GM18498 (cell line): Measurements from ENCODE around the gene PTPRR.

Experiments used
- ATAC-seq: cut with Tn5 transposase; IDR thresholded peaks from one replicate; pipeline ENCODE4 v1.9.1; 2021; ENCODE audit warnings: mild to moderate bottlenecking, moderate library complexity; ENCODE audit not compliant: unreplicated experiment

The PTPRR gene

DNA sequence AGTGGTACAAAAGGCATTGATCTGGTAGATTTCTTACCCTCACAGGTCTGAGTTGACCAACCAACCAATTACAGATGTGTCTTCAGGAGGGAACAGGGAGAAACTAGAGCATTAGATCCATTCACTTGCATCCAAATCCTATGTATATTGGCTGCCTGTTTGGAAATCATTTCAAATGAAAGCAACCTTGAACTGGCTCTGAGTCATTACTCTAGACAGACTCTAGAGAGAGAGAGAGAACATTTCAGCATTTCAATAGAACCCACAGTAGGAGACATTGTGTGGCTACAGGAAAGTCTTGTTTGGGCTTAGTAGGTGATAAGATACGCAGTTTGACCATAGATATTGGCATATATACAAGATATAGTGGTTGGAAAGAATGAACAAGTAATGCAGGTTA, 114.5 kb downstream of the PTPRR start:
- no peak for ATAC-seq

DNA sequence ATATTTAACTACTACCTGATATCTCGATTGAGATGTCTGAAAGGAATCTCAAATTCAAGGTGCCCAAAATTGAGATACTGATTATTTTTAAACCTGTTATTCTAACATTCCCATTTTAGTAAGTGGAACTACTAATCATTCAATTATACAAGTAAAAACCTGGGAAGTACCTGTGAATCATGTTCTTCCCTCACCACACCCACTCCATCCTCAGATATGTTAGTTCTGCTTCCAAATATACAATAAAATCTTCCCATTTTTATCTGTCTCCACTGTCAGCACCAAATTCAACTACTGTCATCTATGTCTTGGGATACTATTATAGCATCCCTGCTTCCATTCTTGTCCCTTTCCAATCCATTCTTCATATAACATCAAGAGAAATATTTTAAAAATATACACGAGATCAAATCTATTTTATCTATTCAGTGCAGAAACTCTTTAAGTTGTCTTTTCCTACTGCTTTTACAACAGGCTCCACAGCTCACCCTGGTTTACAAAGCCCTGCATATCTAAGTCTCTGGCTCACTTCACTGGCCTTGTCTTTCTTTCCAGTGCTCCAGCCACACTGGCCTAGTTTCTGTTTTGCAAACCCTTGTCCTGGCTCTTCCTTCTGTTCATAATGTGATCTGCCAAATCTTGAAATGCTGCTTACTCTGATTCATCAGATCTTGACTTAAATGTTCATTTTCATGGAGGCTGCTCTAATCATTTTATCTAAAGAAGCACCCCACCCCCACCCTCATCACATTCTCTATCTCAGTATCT, 122.3 kb downstream of the PTPRR start:
- ATAC-seq = no peak

DNA sequence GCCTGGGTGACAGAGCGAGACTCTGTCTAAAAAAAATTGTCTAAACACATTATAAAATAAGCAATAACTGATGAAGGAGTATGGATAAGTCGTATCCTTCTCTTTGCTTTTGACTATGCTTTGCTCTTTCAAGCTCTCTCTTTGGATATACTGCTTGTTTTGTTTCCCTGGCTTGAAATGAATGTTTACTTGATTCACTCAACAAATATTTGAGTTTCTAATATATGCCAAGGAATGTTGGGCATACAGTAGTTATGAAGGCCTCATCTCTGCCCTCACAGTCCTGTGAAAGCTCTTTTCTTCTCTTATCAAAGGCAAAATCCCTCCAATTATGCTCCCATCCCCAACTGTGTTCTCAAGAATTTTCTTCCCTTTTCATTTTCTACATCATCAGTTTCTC, 123.5 kb downstream of the PTPRR start:
- no peak for ATAC-seq

DNA sequence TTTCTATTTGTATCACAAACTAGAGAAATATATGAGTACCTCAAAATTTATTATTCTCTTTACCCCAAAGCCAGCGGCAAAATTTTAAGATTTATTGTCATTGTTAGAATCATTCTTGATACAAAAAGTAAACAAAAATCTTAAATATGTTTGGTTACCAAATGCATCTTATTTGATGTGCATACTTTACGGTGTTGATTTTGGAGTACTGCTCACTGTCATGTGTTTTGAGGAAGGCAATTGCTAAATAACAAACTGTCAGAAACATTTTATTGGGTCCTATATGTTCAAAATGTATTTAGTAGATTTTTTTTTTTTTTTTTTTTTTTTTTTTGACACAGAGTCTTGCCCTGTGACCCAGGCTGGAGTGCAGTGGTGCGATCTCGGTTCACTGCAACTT, 124.9 kb downstream of the PTPRR start:
- no peak for ATAC-seq

DNA sequence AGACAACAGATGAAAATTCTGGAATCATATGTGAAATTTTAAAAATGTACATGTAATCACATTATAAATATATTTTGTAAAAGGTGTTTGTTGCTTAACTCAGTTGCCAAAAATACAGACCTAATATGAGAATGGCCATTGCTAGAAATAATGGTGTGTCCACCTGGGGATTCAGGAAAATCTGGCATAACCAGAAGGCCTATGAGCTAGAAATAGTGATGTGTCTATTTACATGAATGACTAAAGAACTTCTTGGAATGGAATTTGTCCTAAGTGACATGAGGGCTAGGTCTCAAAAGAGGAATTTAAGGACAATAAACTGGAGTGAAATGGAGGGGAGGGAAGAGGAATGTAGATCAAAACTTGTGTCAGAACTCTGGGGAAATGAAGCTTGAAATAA, 126.4 kb downstream of the PTPRR start:
- ATAC-seq = no peak

DNA sequence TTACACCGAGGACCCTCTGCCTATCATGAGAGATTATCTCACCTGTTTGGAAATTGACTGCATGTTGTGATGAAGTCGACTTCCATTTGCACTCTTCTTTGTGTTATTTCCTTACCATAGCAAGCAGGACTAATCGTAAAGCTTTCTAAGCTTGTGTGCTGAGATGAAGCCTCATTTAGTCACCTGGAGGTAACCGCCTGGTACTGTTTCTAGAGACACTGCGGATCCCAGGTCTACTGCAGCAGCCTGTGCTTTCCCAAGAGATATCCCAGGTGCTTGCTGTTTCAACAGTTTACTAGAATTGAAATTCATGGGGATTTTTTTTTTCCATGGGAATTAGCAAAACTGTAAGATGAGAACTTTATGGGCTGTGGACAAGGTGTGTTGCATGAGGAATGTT, 131.8 kb downstream of the PTPRR start:
- ATAC-seq = no peak

DNA sequence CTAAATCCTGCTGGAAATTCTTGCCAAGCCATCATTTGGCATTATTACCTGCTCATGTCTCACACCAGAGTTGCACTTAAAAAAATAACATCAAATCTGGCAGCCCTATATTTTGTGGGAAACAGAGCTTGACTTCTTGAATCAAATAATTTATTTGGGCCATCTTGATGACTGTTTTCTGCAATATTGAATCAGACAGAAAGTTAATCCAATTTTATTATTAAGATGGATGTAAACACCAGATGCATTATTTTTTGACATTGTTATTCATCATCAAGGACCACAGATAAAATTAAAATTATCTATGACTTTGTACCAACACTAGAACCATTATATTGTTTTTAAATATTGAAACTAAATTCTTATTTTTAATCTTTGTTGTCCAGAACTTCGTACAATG, 132.9 kb downstream of the PTPRR start:
- no peak for ATAC-seq

DNA sequence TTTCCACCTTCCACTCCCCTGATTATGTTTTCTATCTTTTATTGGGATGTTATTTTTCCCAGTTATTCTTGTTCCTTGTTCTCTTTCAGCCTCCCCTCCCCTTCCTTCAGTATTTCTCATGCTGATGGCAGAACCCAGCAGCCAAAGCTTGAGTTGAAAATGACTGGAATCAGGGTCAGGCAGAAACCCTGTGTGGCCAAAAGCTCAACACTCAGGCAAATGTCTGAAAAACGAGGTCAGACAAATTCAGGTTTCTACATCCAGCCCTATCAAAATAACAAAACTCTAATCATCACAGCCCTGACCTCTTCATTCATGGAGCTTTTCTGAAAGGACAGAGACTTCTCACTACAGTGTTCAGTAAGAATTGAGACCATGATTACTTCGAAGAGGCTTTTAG, 134.6 kb downstream of the PTPRR start:
- no peak for ATAC-seq

DNA sequence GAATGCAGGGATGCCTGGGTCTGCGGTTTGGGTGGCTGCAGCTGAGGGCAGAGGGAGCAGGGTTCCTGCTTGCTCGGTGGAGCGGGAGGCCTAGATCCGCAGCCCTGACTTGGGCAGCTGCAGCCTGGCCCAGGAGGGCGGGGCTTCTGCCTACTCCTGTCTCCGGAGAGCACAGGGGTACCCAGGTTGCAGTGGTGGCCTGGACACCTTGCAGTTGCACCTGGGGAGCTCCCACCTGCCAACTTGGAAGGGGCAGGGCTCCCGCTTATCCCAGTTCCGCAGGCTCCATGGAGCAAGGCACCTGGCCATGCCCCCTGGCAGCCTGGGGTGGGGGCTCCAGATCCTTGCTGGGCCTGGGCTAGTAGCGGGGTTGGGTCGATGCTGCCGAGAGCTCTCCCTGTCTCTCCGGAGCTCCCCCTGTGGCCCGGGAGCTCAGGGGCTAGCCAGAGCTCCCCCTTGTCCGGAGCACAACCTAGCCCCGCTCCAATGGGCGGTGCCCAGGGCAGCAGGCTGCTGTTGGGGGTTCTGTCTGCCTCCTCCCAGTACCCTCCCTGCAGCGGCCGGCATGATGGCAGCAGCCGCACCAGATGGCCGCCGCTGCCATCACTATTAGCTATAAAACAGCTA, 136.4 kb downstream of the PTPRR start:
- no peak for ATAC-seq

DNA sequence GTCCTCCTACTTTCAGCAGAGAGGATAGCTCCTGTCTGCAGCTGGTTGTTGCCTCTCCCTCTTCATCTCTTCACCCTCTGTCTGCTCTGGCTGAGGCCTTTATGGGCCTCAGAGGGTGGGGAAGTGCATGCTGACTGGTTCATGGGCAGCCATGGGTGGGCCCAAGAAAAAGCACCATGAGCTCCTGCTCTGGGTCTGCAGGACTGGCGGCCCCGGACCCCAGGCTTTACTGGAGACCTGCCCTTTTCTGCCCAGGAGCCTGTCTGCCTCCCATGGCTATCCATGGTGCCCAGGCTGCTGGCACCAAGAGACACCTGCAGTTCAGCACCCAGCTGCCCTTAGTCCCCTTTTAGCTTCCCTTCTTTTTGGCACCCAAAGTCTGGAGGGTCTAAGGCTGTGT, 137.1 kb downstream of the PTPRR start:
- ATAC-seq = no peak

DNA sequence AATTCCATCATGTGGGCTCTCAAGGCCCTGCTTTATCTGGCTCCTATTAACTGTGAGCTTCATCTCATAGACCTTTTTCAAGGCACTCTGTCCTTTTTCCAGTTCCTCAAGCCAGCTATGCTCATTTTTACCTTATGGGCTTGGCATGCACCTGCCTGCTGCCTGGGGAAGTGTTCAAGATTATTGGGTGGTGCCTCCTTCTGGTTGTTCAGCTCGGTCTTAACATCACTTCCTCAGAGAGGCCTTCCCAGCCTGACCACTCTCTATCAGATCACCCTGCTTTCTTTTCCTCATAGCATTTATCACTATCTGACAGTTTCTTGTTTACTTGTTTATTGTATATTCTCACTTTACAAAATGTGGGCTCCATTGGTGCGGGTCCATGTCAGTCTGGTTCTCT, 141.3 kb downstream of the PTPRR start:
- no peak for ATAC-seq

DNA sequence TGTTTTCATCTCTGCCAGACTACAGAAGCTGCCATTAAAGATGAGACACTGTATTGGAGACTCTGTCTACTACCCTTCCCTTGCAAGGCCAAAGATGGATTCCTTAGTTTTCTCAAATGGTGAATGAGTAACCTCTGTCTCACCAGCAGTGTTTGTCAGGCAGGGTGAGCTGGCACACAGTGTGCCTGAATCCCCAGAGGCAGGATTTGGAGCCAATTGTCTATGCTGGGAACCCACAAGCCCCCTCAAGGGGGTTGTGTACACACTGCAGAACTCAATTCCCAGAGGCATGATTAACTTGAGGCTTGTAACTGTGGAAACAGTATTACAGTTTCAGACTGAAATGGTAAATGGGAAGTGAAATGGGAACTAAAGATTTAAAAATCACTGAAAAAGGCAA, 146.5 kb downstream of the PTPRR start:
- ATAC-seq = no peak

DNA sequence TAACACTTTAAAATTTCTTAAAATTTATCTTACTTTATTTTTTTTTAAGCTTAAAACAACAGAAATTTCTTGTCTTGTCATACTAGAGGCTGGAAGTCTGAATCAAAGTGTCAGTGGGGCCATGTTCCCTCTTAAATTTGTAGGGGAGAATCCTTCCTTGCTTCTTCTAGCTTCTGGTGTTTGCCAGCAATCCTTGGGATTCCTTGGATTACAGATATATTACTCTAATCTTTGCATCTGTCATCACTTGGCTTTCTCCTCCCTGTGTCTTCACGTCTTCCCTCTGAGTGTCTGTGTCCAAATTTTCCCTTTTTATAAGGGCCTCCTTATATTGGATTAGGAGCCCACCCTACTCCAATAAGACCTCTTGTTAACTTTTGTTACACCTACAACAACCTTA, 147.7 kb downstream of the PTPRR start:
- ATAC-seq = no peak

DNA sequence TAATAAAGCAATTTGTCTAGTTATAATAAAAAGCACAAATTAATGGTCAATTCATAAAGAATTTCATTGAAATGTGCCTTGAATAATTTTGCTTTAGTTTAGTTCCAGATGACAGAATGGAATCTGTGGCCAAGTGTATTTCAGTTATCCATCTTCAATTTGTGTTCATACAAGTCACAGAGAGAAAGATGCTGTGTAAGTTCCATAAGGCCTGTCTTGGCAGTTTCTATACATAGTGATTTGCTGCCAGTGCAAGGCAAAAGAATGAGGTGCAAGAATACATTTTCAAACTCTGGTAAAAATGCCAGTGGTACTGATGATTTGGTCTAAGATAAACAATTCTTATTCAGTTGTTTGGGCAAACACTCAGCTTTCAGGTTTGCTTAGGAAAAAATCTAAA, 149.0 kb downstream of the PTPRR start:
- ATAC-seq = no peak

DNA sequence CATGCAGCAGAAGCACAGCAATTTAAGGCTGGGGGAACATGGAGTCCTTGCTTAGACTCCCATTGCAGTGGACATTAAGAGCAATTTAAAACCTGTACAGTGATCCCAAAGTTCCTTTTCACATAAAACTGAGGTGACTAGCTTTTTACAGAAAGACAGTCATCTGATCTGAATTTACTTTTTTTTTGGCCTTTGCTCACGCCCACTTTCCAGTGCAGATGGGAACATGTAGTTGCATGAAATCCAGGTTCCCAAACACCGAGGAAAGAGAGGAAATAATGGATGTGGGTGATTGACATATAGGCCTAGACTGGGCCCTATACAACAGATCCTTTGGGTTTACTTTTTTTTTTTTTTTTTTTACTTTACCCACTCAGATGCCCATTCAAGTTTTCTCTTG, 156.9 kb downstream of the PTPRR start:
- ATAC-seq = no peak

DNA sequence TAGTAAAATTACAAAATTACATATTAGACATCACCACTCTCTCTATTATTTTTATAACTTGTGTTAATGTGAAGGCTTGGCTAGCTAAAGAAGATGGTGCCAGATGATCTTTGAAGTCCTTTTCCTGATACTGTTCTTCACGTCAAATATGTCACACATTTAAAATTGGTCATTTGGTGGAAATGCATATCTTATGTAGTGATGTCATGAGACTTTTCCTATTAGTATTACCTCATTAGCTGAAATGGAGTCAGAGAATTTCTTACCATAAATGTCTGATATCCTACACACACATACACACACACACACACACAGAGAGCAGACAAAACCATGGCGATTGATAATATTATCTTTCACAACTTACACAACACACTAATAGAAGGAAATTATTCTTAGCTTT, 158.5 kb downstream of the PTPRR start:
- ATAC-seq = no peak

DNA sequence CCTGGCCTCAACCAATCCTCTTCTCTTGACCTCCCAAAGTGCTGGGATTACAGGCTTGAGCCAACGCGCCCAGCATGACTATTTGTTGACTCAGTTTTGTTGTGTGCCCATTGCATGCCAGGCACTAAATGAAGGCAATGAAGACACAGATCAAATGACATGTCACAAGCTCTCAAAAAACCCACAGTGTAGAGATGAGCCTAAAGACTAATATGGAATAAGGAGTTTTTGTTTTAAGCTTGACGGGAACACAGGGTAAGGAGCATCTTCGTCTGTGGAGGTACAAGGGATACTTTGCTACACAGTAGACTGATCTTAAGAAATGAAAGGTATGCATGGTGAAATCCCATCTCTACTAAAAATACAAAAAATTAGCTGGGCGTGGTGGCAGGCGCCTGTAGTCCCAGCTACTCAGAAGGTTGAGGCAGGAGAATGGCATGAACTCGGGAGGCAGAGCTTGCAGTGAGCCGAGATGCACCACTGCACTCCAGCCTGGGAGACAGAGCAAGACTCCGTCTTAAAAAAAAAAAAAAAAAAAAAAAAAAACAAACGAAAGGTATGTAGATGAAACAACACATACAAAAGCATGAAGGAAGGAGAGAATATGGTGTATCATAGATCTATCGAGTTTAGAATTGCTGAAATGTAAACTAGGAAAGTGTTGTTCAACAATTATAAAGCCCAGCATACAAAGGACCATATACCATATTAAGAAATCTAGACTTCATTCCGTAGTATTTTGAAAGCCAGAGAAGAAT, 161.2 kb downstream of the PTPRR start:
- no peak for ATAC-seq

DNA sequence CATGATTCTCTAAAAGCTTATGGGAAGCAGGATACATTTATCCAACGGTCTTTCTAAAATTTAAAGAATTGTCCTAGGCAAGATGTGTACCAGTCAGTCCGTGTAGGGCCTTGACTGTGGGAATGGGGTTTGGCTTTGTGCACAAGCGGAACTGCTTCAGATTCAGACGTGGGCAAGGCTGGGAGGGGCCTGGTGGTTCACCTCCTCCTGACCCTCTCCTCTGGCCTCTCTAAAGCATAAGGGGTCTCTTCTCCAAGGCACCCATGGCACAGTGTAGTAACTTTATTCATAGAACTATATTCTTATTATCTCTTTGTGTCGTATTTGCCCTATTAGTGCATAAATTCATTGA, 162.1 kb downstream of the PTPRR start:
- ATAC-seq = no peak

DNA sequence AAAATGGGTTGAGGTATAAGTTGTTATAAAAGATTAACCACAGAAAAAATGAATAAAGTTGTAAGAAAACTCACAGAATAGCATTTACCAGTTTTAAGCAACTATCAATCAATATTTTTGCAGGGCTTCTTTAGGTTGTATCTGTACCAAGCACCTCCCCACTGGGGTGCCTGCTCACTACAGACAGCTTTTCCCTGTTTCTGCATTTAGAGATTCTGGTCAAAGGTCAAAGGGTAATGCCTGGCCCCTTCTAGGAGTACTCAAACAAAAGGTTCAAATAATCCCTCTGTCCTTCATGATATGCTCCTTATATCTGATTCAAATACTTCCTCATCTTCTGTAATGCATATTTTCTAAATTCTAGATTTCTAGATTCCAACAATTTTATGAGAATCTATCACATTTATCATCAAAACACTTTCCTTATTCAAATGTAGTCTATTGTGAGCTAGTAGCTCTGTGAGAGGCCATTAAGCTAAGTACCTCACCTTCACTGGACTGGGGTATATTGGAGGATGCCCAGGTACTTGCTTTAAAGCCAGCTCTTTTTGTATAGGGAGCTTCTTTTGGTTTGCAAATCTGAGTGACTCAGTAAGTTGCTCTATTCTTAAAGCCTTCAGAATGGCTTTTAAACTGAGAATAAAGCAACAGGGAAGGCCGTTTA, 162.6 kb downstream of the PTPRR start:
- ATAC-seq = no peak

DNA sequence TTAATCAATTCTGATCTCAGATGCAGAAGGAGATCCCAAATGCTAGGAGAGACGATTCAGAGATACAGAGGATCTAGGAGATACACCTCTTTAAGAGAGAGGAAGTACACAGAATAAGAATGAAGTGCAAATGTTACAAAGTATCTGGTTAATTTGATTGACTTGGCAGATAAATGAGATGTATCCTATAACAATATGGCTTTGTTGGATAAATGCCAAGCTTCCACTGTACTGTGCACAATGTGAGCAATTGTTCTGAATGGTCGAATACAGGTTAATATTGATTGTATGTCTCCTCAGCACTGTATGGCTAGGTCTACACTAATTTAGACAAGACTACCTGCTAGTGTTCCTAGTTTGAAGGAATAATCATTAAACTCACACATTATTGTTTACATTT, 163.7 kb downstream of the PTPRR start:
- no peak for ATAC-seq

DNA sequence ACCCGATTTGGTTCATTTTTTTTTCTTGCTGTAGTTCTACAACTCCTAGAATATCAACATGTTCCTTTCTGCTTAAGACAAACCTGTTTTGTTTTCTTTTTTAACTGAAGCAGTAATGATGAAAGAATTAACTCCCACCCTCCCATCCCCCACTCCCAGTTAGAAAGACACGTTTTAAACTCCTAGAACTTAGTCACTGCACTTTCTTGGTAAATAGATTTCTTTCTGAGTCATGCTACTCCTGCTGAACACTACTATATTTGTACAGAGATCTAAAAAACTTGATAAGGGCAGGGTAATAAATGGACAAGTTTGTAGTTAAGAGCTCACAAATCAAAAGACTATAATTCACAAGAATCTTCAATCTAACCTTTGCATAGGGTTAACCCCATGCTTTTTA, 164.4 kb downstream of the PTPRR start:
- no peak for ATAC-seq

DNA sequence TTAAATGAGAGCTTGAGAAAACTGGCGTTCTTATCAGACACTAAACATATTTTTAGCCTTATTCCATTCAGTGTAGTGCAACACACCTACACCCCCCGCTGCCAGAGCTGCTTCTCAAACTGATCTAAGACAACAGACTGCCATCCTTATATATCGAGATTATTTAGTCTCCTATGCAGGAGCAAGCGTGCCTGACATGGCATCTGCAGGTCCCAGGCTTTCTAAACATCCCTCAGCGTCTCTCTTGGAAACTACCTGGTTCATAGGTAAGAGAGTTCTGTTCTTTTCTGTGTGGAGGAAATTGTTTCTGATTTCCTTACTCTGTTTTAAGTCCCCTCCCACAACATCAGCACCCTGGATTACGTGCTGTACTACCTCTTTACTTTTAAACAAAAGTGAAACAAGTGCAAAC, 166.2 kb downstream of the PTPRR start:
- no peak for ATAC-seq
